Type B pancreatic cell (in vitro differentiated cells): ENCODE data around the gene TMEM244. TPM values are rescaled to one million over a fixed set of nuclear protein-coding genes. Genes with fewer than 3 reads are reported as not detected.

ENCODE experiments used
- DNase-seq: peaks from one replicate; pipeline ENCODE4 v3.0.0; 2021; ENCODE audit warnings: mixed read lengths; ENCODE audit not compliant: unreplicated experiment; ENCODE audit errors: extremely low spot score
- H3K27ac Mint-ChIP-seq: 2 replicates; pipeline ENCODE4 v1.8.0; 2021; ENCODE audit warnings: mild to moderate bottlenecking, mixed read lengths
- H3K27me3 Mint-ChIP-seq: 2 replicates; pipeline ENCODE4 v1.8.0; 2021; ENCODE audit warnings: mixed read lengths
- H3K36me3 Mint-ChIP-seq: 2 replicates; pipeline ENCODE4 v1.8.0; 2021; ENCODE audit warnings: mixed read lengths
- H3K4me1 Mint-ChIP-seq: one replicate; pipeline ENCODE4 v1.8.0; 2021; ENCODE audit warnings: mixed read lengths; ENCODE audit not compliant: unreplicated experiment
- H3K4me3 Mint-ChIP-seq: 2 replicates; pipeline ENCODE4 v1.8.0; 2021; ENCODE audit warnings: mild to moderate bottlenecking, mixed read lengths
- H3K9me3 Mint-ChIP-seq: 2 replicates; pipeline ENCODE4 v1.8.0; 2021; ENCODE audit warnings: mixed read lengths
- total RNA-seq: library from RNA; stranded (reverse); gene quantifications from 2 replicates; pipeline ENCODE4 v1.2.1, GENCODE V29; 2021; ENCODE audit warnings: low replicate concordance
- TF ChIP-seq, protein P1 (sequence below): fragments of 200-600 bp; sonication (generic); conservative IDR thresholded peaks from 2 replicates; pipeline ENCODE4 v1.5.0; 2021; ENCODE audit warnings: antibody characterized with exemption, mild to moderate bottlenecking

Gene TMEM244
- total RNA-seq, 1 donor from 2014 or later = not detected

GRCh38 chr6:129790785-129791184 lies 70.3 kb downstream of the TMEM244 start:
- TF ChIP-seq, protein P1, sequence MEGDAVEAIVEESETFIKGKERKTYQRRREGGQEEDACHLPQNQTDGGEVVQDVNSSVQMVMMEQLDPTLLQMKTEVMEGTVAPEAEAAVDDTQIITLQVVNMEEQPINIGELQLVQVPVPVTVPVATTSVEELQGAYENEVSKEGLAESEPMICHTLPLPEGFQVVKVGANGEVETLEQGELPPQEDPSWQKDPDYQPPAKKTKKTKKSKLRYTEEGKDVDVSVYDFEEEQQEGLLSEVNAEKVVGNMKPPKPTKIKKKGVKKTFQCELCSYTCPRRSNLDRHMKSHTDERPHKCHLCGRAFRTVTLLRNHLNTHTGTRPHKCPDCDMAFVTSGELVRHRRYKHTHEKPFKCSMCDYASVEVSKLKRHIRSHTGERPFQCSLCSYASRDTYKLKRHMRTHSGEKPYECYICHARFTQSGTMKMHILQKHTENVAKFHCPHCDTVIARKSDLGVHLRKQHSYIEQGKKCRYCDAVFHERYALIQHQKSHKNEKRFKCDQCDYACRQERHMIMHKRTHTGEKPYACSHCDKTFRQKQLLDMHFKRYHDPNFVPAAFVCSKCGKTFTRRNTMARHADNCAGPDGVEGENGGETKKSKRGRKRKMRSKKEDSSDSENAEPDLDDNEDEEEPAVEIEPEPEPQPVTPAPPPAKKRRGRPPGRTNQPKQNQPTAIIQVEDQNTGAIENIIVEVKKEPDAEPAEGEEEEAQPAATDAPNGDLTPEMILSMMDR = no peak
- no peaks in the 10 kb centered on the region for H3K27me3 Mint-ChIP-seq
- no peak overlapping the region for H3K4me3 Mint-ChIP-seq
- no peak for DNase-seq
- H3K4me1 Mint-ChIP-seq = peaks cover 9% of the 10 kb centered on the region
- H3K9me3 Mint-ChIP-seq = peaks cover 4% of the 10 kb centered on the region
- H3K27ac Mint-ChIP-seq = no peak overlapping the region
- H3K36me3 Mint-ChIP-seq = no peaks in the 10 kb centered on the region

DNA sequence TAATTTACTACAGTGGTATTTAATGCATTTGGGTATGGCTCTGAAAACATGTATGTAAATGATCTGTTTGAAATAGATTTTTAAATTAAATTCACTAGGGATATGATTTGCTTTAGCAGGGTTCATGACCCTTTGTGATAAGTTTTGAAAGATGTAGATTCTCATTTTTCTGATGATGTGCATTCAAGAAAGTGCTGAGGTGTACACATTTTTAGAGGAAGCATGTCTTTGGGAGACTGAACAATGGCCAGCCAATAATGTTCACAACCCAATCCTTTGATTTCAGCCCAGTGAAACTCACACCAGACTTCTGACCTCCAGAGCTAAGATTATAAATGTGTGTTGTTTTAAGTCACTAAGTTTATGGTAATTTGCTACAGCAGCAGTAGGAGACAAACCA lies 71.1 kb downstream of the TMEM244 start:
- Mint-ChIP-seq H3K27me3 (no peaks in the 10 kb centered on the region), H3K27ac (no peak overlapping the region), H3K9me3 (peaks cover 4% of the 10 kb centered on the region), H3K4me3 (no peak overlapping the region), H3K36me3 (no peaks in the 10 kb centered on the region), H3K4me1 (peaks cover 9% of the 10 kb centered on the region)
- TF ChIP-seq, protein P1 = no peak
- DNase-seq = no peak

DNA sequence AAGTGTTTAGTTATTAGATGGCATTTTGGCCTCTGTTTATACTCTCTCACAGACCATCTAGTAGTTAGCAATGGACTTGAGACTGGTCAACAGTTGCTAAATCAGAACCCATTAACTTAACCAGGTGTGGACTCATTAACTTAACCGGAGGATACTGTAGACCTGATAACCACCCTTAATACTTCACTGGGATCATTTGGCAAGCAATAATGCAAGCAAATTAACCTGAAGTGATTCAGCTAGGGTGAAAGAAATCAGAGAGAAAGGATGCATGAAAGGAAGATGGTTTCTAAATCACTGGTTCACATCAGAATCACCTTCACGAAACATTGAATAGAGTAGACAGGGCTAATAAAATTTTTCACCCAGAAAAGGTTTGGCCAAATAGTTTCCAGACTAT lies 73.3 kb downstream of the TMEM244 start:
- Mint-ChIP-seq H3K27me3 (no peaks in the 10 kb centered on the region), H3K4me1 (peaks cover 9% of the 10 kb centered on the region), H3K4me3 (no peak overlapping the region), H3K36me3 (no peaks in the 10 kb centered on the region), H3K9me3 (peaks cover 3% of the 10 kb centered on the region), H3K27ac (no peak overlapping the region)
- DNase-seq = no peak
- TF ChIP-seq, protein P1 = no peak

GRCh38 chr6:129786548-129786947 lies 74.6 kb downstream of the TMEM244 start:
- H3K9me3 Mint-ChIP-seq = no peaks in the 10 kb centered on the region
- TF ChIP-seq, protein P1 = no peak
- H3K27ac Mint-ChIP-seq = no peak overlapping the region
- H3K4me3 Mint-ChIP-seq = no peak overlapping the region
- peaks cover 9% of the 10 kb centered on the region for H3K4me1 Mint-ChIP-seq
- DNase-seq = no peak
- no peaks in the 10 kb centered on the region for H3K27me3 Mint-ChIP-seq
- H3K36me3 Mint-ChIP-seq = no peaks in the 10 kb centered on the region

GRCh38 chr6:129785756-129786135 lies 75.4 kb downstream of the TMEM244 start:
- Mint-ChIP-seq H3K27me3 (no peaks in the 10 kb centered on the region), H3K4me1 (peaks cover 9% of the 10 kb centered on the region), H3K36me3 (no peaks in the 10 kb centered on the region), H3K9me3 (no peaks in the 10 kb centered on the region), H3K4me3 (no peak overlapping the region), H3K27ac (no peak overlapping the region)
- TF ChIP-seq, protein P1 = no peak
- no peak for DNase-seq
